ENCODE measurements around the gene CAMK1D. TPM values are rescaled to one million over a fixed set of nuclear protein-coding genes. Genes with fewer than 3 reads are reported as not detected.

CAMK1D gene
- total and polyA plus RNA-seq, 2 experiments from 2014 or later = 4.6 to 7.2 TPM

- no peak for TF ChIP-seq ZNF331 (CRISPR knock-in tag; IDR thresholded peaks at IDR 0.05; ENCODE audit: low read depth)
- TF ChIP-seq CTCF (conservative IDR thresholded peaks at IDR 0.05; ENCODE audit: low read depth in 2 of 2) = no peak
- TF ChIP-seq JUNB (IDR thresholded peaks at IDR 0.05; ENCODE audit: unreplicated experiment) = no peak
- TF ChIP-seq EZH2 (IDR thresholded peaks at IDR 0.05; ENCODE audit: low read depth, unreplicated experiment) = no peak
- TF ChIP-seq EZH2phosphoT487 (IDR thresholded peaks at IDR 0.05; ENCODE audit: unreplicated experiment) = no peak
Observed at GRCh38 chr10:12372846-12373245, 23.5 kb downstream of the CAMK1D start.

GRCh38 chr10:12375076-12375504, 25.7 kb downstream of the CAMK1D start:
- Histone ChIP-seq H3K4me2 (no peak overlapping the region), H3K27ac (ENCODE audit: low read depth) (no peak overlapping the region), H3K36me3 (ENCODE audit: insufficient read depth) (no peaks in the 10 kb centered on the region), H4K20me1 (replicated peaks; ENCODE audit: insufficient read depth) (peaks cover 3% of the 10 kb centered on the region; the same call in 1 of the 2 replicates), H3K4me3 (no peak overlapping the region), H3K4me1 (ENCODE audit: insufficient read depth) (no peaks in the 10 kb centered on the region), H3K27me3 (ENCODE audit: insufficient read depth) (no peaks in the 10 kb centered on the region), H3F3A (replicated peaks; ENCODE audit: low read depth) (no peaks in the 10 kb centered on the region), H2AFZ (no peak overlapping the region), H3K9me2 (ENCODE audit: insufficient read depth) (no peaks in the 10 kb centered on the region), H3K79me2 (replicated peaks; ENCODE audit: insufficient read depth) (no peaks in the 10 kb centered on the region)
- H3K4me1 Mint-ChIP-seq = no peaks in the 10 kb centered on the region
- no peak overlapping the region for H3K4me3 Mint-ChIP-seq
- H3K27ac Mint-ChIP-seq = no peak overlapping the region
- no peaks in the 10 kb centered on the region for H3K9me3 Mint-ChIP-seq
- H3K36me3 Mint-ChIP-seq (ENCODE audit: low read depth) = no peaks in the 10 kb centered on the region
- no peak for DNase-seq (ENCODE audit: low spot score)
- ATAC-seq = no peak
- H3K27me3 Mint-ChIP-seq (ENCODE audit: insufficient read depth, low read depth, poor library complexity) = no peaks in the 10 kb centered on the region
- no peak for TF ChIP-seq EZH2 (IDR thresholded peaks at IDR 0.05; ENCODE audit: low read depth, unreplicated experiment)
- TF ChIP-seq CTCF (conservative IDR thresholded peaks at IDR 0.05; ENCODE audit: low read depth in 2 of 2) = no peak
- no peak for TF ChIP-seq JUNB (IDR thresholded peaks at IDR 0.05; ENCODE audit: unreplicated experiment)
- no peak for TF ChIP-seq REST (IDR thresholded peaks at IDR 0.05; ENCODE audit: unreplicated experiment)
- no peak for TF ChIP-seq EZH2phosphoT487 (IDR thresholded peaks at IDR 0.05; ENCODE audit: unreplicated experiment)

More at GRCh38 chr10:12372846-12373245, 23.5 kb downstream of the CAMK1D start:
- no peaks in the 10 kb centered on the region for H3K36me3 ChIP-seq (ENCODE audit: insufficient read depth)
- no peak overlapping the region for H2AFZ ChIP-seq
- no peaks in the 10 kb centered on the region for H3K9me2 ChIP-seq (ENCODE audit: insufficient read depth)
- H3K4me1 ChIP-seq (ENCODE audit: insufficient read depth) = no peaks in the 10 kb centered on the region
- no peak overlapping the region for H3K4me3 Mint-ChIP-seq
- no peaks in the 10 kb centered on the region for H3K36me3 Mint-ChIP-seq (ENCODE audit: low read depth)
- no peak for ATAC-seq
- no peaks in the 10 kb centered on the region for H3K27me3 Mint-ChIP-seq (ENCODE audit: insufficient read depth, low read depth, poor library complexity)
- no peak overlapping the region for H3K27ac Mint-ChIP-seq
- no peaks in the 10 kb centered on the region for H3K79me2 ChIP-seq (replicated peaks; ENCODE audit: insufficient read depth)
- no peak overlapping the region for H3K4me3 ChIP-seq
- no peak overlapping the region for H3K4me2 ChIP-seq
- no peaks in the 10 kb centered on the region for H3K4me1 Mint-ChIP-seq
- H3F3A ChIP-seq (replicated peaks; ENCODE audit: low read depth) = no peaks in the 10 kb centered on the region
- H3K27me3 ChIP-seq (ENCODE audit: insufficient read depth) = no peaks in the 10 kb centered on the region
- H3K27ac ChIP-seq (ENCODE audit: low read depth) = no peak overlapping the region
- H4K20me1 ChIP-seq (replicated peaks; ENCODE audit: insufficient read depth) = no peaks in the 10 kb centered on the region
- no peak for DNase-seq (ENCODE audit: low spot score)
- H3K9me3 Mint-ChIP-seq = no peaks in the 10 kb centered on the region
